Kidney epithelial cell (primary cell): Measurements from ENCODE around the gene AK4. TPM values are rescaled to one million over a fixed set of nuclear protein-coding genes. Genes with fewer than 3 reads are reported as not detected.

Experiments
- DNase-seq: peaks from one replicate; pipeline ENCODE4 v3.0.0-alpha.2; 2010; ENCODE audit warnings: low read depth
- H3K27me3 ChIP-seq: 2 replicates; pipeline ENCODE4 v1.6.0; 2011; ENCODE audit warnings: low read length; ENCODE audit not compliant: control insufficient read depth, insufficient read depth
- H3K36me3 ChIP-seq: 2 replicates; pipeline ENCODE4 v1.5.1; 2011; ENCODE audit warnings: low read length; ENCODE audit not compliant: control insufficient read depth, insufficient read depth
- H3K4me3 ChIP-seq: 2 replicates; pipeline ENCODE4 v1.5.1; 2011; ENCODE audit warnings: low read depth, mild to moderate bottlenecking, control low read depth, low read length
- total RNA-seq: library from RNA; depleted of rRNA; stranded (reverse); fragments of >200 nt; gene quantifications from 2 replicates; pipeline ENCODE4 v1.2.3, GENCODE V29; 2015
- TF ChIP-seq, protein P1 (sequence below): IDR thresholded peaks from 2 replicates; pipeline ENCODE4 v1.5.1; 2011; ENCODE audit warnings: mild to moderate bottlenecking, moderate library complexity, low read length, control low read depth, inconsistent platforms; ENCODE audit not compliant: insufficient read depth, poor library complexity, severe bottlenecking

Gene AK4
- total RNA-seq, 1 donor from 2014 or later: 25.2 TPM

DNA sequence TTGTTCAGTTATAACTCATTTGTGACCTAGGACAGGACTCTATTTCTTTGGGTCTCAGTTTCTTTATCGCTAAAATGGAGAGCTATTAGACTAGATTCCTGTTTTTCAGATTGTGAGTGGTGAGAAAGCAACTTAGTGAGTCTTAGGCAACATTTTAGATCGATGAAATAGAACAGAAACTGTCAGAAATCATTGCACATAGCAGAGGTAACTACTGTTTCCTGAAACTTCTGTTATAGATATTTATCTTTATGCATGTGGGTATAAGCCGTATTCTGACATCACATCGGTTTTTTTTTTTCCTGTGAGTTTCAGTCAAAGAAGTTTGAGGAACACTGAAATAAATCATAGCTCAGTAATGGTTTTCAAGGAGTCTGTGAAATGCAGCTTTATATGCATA, 119.3 kb downstream of the AK4 start:
- TF ChIP-seq, protein P1, sequence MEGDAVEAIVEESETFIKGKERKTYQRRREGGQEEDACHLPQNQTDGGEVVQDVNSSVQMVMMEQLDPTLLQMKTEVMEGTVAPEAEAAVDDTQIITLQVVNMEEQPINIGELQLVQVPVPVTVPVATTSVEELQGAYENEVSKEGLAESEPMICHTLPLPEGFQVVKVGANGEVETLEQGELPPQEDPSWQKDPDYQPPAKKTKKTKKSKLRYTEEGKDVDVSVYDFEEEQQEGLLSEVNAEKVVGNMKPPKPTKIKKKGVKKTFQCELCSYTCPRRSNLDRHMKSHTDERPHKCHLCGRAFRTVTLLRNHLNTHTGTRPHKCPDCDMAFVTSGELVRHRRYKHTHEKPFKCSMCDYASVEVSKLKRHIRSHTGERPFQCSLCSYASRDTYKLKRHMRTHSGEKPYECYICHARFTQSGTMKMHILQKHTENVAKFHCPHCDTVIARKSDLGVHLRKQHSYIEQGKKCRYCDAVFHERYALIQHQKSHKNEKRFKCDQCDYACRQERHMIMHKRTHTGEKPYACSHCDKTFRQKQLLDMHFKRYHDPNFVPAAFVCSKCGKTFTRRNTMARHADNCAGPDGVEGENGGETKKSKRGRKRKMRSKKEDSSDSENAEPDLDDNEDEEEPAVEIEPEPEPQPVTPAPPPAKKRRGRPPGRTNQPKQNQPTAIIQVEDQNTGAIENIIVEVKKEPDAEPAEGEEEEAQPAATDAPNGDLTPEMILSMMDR: no peak
- H3K27me3 ChIP-seq: no peaks in the 10 kb centered on the region
- H3K36me3 ChIP-seq: no peaks in the 10 kb centered on the region
- DNase-seq: no peak
- H3K4me3 ChIP-seq: no peak overlapping the region

DNA sequence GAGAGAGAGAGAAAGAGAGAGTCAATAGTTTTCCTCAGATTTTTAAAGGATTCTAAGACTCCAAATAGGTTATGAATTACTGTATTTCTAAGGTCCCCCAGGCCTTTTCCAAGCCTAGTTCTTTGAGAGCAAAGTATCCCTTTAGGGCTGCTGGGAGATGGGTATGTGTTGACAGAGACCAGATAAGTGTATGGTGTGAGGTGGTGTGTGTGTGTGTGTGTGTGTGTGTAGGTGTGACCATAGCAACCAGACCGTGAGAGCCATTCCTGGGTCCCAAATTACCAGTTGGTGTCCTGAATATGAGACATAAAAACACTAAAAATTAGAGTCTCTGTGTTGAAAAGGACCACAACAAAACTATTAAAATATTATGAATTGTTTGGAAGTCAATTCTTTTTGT, 119.7 kb downstream of the AK4 start:
- Histone ChIP-seq H3K36me3 (no peaks in the 10 kb centered on the region), H3K27me3 (no peaks in the 10 kb centered on the region), H3K4me3 (no peak overlapping the region)
- DNase-seq: no peak
- TF ChIP-seq, protein P1: no peak

DNA sequence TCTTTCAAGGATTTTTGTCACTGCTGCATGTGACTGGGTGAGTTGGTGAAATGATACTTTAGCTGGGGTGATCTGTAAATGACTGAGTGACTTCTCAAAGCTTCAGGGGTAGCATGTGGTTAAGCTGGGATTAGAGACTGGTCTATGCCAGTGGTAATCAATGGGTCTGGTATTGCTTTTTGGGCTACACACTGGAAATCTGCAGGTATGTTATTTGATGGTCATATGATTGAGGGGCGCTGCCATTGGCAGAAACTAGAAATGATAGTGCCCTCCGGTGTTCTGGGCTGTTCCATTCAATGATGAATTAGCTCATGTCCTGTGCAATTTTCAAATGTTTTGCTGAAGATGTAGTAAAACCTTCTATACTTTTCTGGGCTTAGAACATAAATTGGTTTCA, 121.6 kb downstream of the AK4 start:
- TF ChIP-seq, protein P1: no peak
- H3K4me3 ChIP-seq: no peak overlapping the region
- DNase-seq: no peak
- no peaks in the 10 kb centered on the region for H3K36me3 ChIP-seq
- no peaks in the 10 kb centered on the region for H3K27me3 ChIP-seq

GRCh38 chr1:65276197-65276939, 128.4 kb downstream of the AK4 start:
- Histone ChIP-seq H3K4me3 (no peak overlapping the region), H3K36me3 (no peaks in the 10 kb centered on the region), H3K27me3 (no peaks in the 10 kb centered on the region)
- DNase-seq: no peak
- TF ChIP-seq, protein P1: no peak

DNA sequence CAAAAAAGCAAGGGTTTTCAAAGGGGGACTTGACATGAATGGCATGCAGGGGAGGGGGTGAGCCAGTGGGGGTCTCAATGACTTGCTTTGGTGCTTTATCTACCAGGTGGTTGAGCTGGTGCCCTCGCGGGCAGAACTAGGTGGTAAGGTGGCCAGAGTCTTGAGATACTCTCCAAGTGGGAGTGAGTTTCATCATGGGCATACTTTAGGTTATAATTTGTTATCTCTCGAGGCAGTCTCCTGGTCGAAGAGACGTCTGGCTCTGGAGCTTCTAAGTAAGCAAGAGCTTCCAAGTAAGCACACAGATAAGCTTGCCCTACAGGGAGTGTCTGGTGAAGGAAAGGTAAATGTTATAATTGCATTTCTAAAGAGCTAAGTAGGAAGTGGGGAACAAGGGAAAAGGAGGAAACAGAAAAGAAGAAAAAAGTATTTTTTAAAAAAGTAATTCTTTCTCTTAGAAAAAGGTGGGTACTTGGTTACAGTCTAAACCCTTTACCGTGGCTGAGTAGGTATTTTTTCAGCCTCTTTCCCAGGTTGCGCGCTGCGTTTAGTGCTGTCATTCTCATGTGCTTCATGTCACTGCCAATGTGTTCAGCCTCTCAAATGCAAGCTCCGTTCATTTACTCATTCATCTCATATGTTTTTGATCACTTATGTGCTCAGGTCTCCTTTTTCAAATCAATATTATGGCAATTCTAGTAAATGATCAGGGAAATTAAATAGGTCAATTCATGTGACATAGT, 129.8 kb downstream of the AK4 start:
- no peak for DNase-seq
- Histone ChIP-seq H3K4me3 (no peak overlapping the region), H3K27me3 (no peaks in the 10 kb centered on the region), H3K36me3 (no peaks in the 10 kb centered on the region)
- TF ChIP-seq, protein P1: no peak
